IMR-90 (cell line): ENCODE results near the gene LRSAM1. TPM values are rescaled to one million over a fixed set of nuclear protein-coding genes. Genes with fewer than 3 reads are reported as not detected.

ENCODE experiments used
- ATAC-seq: fragments of 200-7000 bp; cut with Tn5 transposase; 2 replicates; pipeline ENCODE4 v1.9.1; 2020; ENCODE audit warnings: low read depth, mild to moderate bottlenecking, moderate library complexity
- BruUV-seq: library from RNA; stranded (reverse); fragments of 400-500 nt; replicated peaks from 2 replicates; lab custom pipeline; 2021; lab: Mats Ljungman, UMichigan
- CTCF ChIA-PET: fragments of 300-600 bp; formaldehyde crosslinking; extraction: SDS; loops from one replicate; lab custom pipeline; 2021; ENCODE audit warnings: antibody characterized with exemption; lab: Yijun Ruan, JAX
- POLR2A ChIA-PET: fragments of 300-600 bp; sonication (Branson Sonifier 250); formaldehyde crosslinking; loops from one replicate; lab custom pipeline; 2022; ENCODE audit warnings: antibody characterized with exemption; ENCODE audit not compliant: unreplicated experiment; lab: Charles Lee
- DNase-seq: peaks from one replicate; pipeline ENCODE4 v3.0.0; 2013
- H2AFZ ChIP-seq: replicated peaks from 2 replicates; pipeline ENCODE3; 2013; ENCODE audit warnings: low read length, mild to moderate bottlenecking; ENCODE audit not compliant: poor library complexity
- H2AK5ac ChIP-seq: 2 replicates; pipeline ENCODE4 v1.6.1; 2013; ENCODE audit warnings: low read depth, low read length, inconsistent platforms
- H2AK9ac ChIP-seq: replicated peaks from 2 replicates; pipeline ENCODE3; 2013; ENCODE audit warnings: mild to moderate bottlenecking, low read depth, low read length, moderate library complexity; ENCODE audit not compliant: poor library complexity
- H2BK120ac ChIP-seq: 2 replicates; pipeline ENCODE4 v1.6.1; 2013; ENCODE audit warnings: low read depth, low read length, inconsistent platforms
- H2BK15ac ChIP-seq: 3 replicates; pipeline ENCODE4 v1.6.1; 2013; ENCODE audit warnings: low read depth, low read length, inconsistent platforms
- H2BK20ac ChIP-seq: 2 replicates; pipeline ENCODE4 v1.6.1; 2013; ENCODE audit warnings: low read depth, mild to moderate bottlenecking, inconsistent platforms, low read length, moderate library complexity
- H2BK5ac ChIP-seq: 2 replicates; pipeline ENCODE4 v1.6.1; 2013; ENCODE audit warnings: mild to moderate bottlenecking, low read depth, low read length, inconsistent platforms; ENCODE audit not compliant: poor library complexity, severe bottlenecking
- H3K14ac ChIP-seq: replicated peaks from 2 replicates; pipeline ENCODE4 v1.6.1; 2013; ENCODE audit warnings: low read depth, low read length, inconsistent platforms
- H3K18ac ChIP-seq: 2 replicates; pipeline ENCODE4 v1.6.1; 2013; ENCODE audit warnings: low read depth, low read length, control low read depth
- H3K23ac ChIP-seq: 2 replicates; pipeline ENCODE4 v1.6.1; 2013; ENCODE audit warnings: low read depth, low read length, inconsistent platforms
- H3K27ac ChIP-seq: 2 replicates; pipeline ENCODE4 v1.5.1; 2013; ENCODE audit warnings: mild to moderate bottlenecking, control low read depth, low read length; ENCODE audit not compliant: insufficient read depth
- H3K27me3 ChIP-seq: 2 replicates; pipeline ENCODE4 v1.6.1; 2013; ENCODE audit warnings: low read length; ENCODE audit not compliant: control insufficient read depth, insufficient read depth
- H3K36me3 ChIP-seq: 2 replicates; pipeline ENCODE4 v1.6.1; 2013; ENCODE audit warnings: low read length, mixed read lengths; ENCODE audit not compliant: control insufficient read depth, insufficient read depth
- H3K4ac ChIP-seq: 2 replicates; pipeline ENCODE4 v1.6.1; 2013; ENCODE audit warnings: low read depth, low read length, inconsistent platforms
- H3K4me1 ChIP-seq: 2 replicates; pipeline ENCODE4 v1.6.1; 2013; ENCODE audit warnings: low read length, mixed read lengths; ENCODE audit not compliant: control insufficient read depth, insufficient read depth
- H3K4me2 ChIP-seq: 2 replicates; pipeline ENCODE4 v1.6.1; 2013; ENCODE audit warnings: low read depth, mild to moderate bottlenecking, control low read depth, low read length, moderate library complexity
- H3K4me3 ChIP-seq: 2 replicates; pipeline ENCODE4 v1.5.1; 2013; ENCODE audit warnings: low read depth, mild to moderate bottlenecking, control low read depth, low read length, moderate library complexity; ENCODE audit not compliant: insufficient read depth
- H3K56ac ChIP-seq: 2 replicates; pipeline ENCODE4 v1.6.1; 2013; ENCODE audit warnings: low read length, inconsistent platforms; ENCODE audit not compliant: insufficient read depth; ENCODE audit errors: extremely low read depth
- H3K79me1 ChIP-seq, 2 experiments: 2 replicates each; pipeline ENCODE4 v1.6.1; 2013; ENCODE audit warnings: low read length in 2 of 2, inconsistent platforms in 1 of 2, low read depth in 1 of 2
- H3K9ac ChIP-seq: 2 replicates; pipeline ENCODE4 v1.6.1; 2013; ENCODE audit warnings: low read depth, low read length, control low read depth
- H3K9me1 ChIP-seq: 2 replicates; pipeline ENCODE4 v1.6.1; 2013; ENCODE audit warnings: low read length, inconsistent platforms; ENCODE audit not compliant: insufficient read depth
- H3K9me3 ChIP-seq: 2 replicates; pipeline ENCODE4 v1.6.1; 2013; ENCODE audit warnings: low read length; ENCODE audit not compliant: control insufficient read depth, insufficient read depth
- H4K20me1 ChIP-seq: 2 replicates; pipeline ENCODE4 v1.6.1; 2013; ENCODE audit warnings: low read length, inconsistent platforms; ENCODE audit not compliant: insufficient read depth
- H4K5ac ChIP-seq: 2 replicates; pipeline ENCODE4 v1.6.1; 2013; ENCODE audit warnings: mild to moderate bottlenecking, low read depth, low read length, control low read depth
- H4K8ac ChIP-seq, 2 experiments: 2 replicates each; pipeline ENCODE4 v1.6.1; 2013; ENCODE audit warnings: low read depth in 2 of 2, low read length in 2 of 2, control low read depth in 1 of 2, inconsistent platforms in 1 of 2
- H4K91ac ChIP-seq: 2 replicates; pipeline ENCODE4 v1.6.1; 2013; ENCODE audit warnings: low read depth, low read length, inconsistent platforms; ENCODE audit not compliant: insufficient read depth
- CHD1 ChIP-seq: IDR thresholded peaks from 2 replicates; pipeline ENCODE4 v1.6.1; 2012; ENCODE audit warnings: low read depth, low read length, improper control_type of control experiment
- ELK1 ChIP-seq: fragments of 150-350 bp; IDR thresholded peaks from 2 replicates; pipeline ENCODE4 v1.6.1; 2016; ENCODE audit warnings: low read depth, mild to moderate bottlenecking, low read length, moderate library complexity, borderline replicate concordance
- MAFK ChIP-seq: IDR thresholded peaks from 2 replicates; pipeline ENCODE4 v1.6.1; 2012; ENCODE audit warnings: low read depth, low read length, improper control_type of control experiment
- NFE2L2 ChIP-seq: fragments of 150-350 bp; IDR thresholded peaks from 2 replicates; pipeline ENCODE4 v1.6.1; 2016; ENCODE audit warnings: low read depth, mild to moderate bottlenecking, low read length
- POLR2A ChIP-seq: IDR thresholded peaks from 2 replicates; pipeline ENCODE4 v1.6.1; 2012; ENCODE audit warnings: mild to moderate bottlenecking, low read depth, low read length
- RAD21 ChIP-seq: IDR thresholded peaks from 2 replicates; pipeline ENCODE4 v1.6.1; 2012; ENCODE audit warnings: low read length, improper control_type of control experiment
- RCOR1 ChIP-seq: IDR thresholded peaks from 2 replicates; pipeline ENCODE4 v1.6.1; 2012; ENCODE audit warnings: mild to moderate bottlenecking, low read length, improper control_type of control experiment; ENCODE audit not compliant: insufficient replicate concordance
- WGBS, 2 experiments: methylation state at CpG; one replicate each; pipeline versions ENCODE4 v1.1.5 to v1.1.7; 2013; ENCODE audit warnings: missing lambda C conversion rate in 2 of 2; ENCODE audit not compliant: insufficient read length in 1 of 2; ENCODE audit errors: extremely low coverage in 2 of 2; 5-methylcytosine and 5-hydroxymethylcytosine counted together
- dilution Hi-C: fragments of 300-500 bp; cut with HindIII; formaldehyde crosslinking; loops from one replicate; pipeline ENCODE4 v1.14.3; 2018; ENCODE audit warnings: low sequenced_read_pairs; ENCODE audit not compliant: unreplicated experiment
- in situ Hi-C: fragments of 300-500 bp; cut with MboI; formaldehyde crosslinking; loops from 3 replicates; pipeline ENCODE4 v1.14.3; 2019; ENCODE audit warnings: low sequenced_read_pairs, inconsistent platforms, mixed read lengths
- intact Hi-C: fragments of 100-400 bp; cut with micrococcal nuclease; formaldehyde crosslinking; loops from 2 replicates; pipeline ENCODE4 v1.10.0; 2022
- polyA plus RNA-seq, 3 experiments: library from polyadenylated mRNA; depleted of rRNA; stranded (reverse); fragments of >200 nt; gene quantifications; 2 replicates each; pipeline ENCODE4 v1.2.3, GENCODE V29; 2012; ENCODE audit warnings: low replicate concordance in 1 of 3
- total RNA-seq: library from RNA; depleted of rRNA; stranded (reverse); fragments of >200 nt; gene quantifications from 2 replicates; pipeline ENCODE4 v1.2.3, GENCODE V29; 2012
- TF ChIP-seq, protein P1 (sequence below): conservative IDR thresholded peaks from 2 replicates; pipeline ENCODE4 v1.5.1; 2012; ENCODE audit warnings: mild to moderate bottlenecking, low read depth, low read length, improper control_type of control experiment

Gene LRSAM1
- total and polyA plus RNA-seq, 2 of the 4 experiments (the other 2 are of a cell fraction): 3.0 to 9.3 TPM

DNA sequence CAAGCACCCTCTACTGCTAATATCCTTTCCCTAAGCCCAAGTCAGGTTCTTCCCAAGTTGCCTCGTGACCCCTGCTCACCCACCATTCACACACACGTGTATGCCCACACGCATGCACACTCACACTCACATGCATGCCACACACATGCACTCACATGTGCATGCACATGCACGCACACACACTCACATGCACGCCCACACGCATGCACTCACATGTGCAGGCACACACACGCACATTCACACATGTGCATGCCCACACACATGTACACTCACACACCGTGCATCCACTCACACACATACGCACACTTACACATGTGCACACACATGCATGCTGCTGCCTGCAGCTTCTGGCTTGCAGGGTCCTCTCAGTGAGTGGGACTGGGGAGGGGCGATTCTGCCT is 97.9 kb downstream of the LRSAM1 start:
- Histone ChIP-seq H4K20me1 (peaks cover 94% of the 10 kb centered on the region), H4K5ac (no peak overlapping the region), H2AK5ac (peak overlapping the region; percentile 43; the same call in 1 of the 2 replicates), H3K9me1 (peaks cover 65% of the 10 kb centered on the region), H3K23ac (no peak overlapping the region), H3K27me3 (no peaks in the 10 kb centered on the region), H2AFZ (peak overlapping the region; percentile 61), H3K18ac (no peak overlapping the region), H3K4me3 (no peak overlapping the region), H3K4me2 (no peak overlapping the region), H2BK5ac (no peak overlapping the region), H2AK9ac (peak overlapping the region; percentile 35), H3K79me1 (peaks cover 0 to 74% of the 10 kb centered on the region in 2 experiments; a peak in 3 of 4 replicates), H4K8ac (no peak overlapping the region), H3K14ac (no peak overlapping the region), H3K9ac (no peak overlapping the region), H3K4ac (no peak overlapping the region), H2BK15ac (no peak overlapping the region), H2BK20ac (no peak overlapping the region), H4K91ac (no peak overlapping the region), H3K36me3 (peaks cover 39% of the 10 kb centered on the region), H3K27ac (no peak overlapping the region), H3K4me1 (peaks cover 49% of the 10 kb centered on the region), H3K56ac (no peak overlapping the region), H2BK120ac (no peak overlapping the region), H3K9me3 (no peaks in the 10 kb centered on the region)
- in situ Hi-C loops: no loop called here
- ChIA-PET POLR2A (no interaction called here), CTCF (no interaction called here)
- no TSS peak for BruUV-seq
- dilution Hi-C loops: no loop called here
- no peak for TF ChIP-seq CHD1
- TF ChIP-seq MAFK: no peak
- no peak for TF ChIP-seq ELK1
- TF ChIP-seq, protein P1, sequence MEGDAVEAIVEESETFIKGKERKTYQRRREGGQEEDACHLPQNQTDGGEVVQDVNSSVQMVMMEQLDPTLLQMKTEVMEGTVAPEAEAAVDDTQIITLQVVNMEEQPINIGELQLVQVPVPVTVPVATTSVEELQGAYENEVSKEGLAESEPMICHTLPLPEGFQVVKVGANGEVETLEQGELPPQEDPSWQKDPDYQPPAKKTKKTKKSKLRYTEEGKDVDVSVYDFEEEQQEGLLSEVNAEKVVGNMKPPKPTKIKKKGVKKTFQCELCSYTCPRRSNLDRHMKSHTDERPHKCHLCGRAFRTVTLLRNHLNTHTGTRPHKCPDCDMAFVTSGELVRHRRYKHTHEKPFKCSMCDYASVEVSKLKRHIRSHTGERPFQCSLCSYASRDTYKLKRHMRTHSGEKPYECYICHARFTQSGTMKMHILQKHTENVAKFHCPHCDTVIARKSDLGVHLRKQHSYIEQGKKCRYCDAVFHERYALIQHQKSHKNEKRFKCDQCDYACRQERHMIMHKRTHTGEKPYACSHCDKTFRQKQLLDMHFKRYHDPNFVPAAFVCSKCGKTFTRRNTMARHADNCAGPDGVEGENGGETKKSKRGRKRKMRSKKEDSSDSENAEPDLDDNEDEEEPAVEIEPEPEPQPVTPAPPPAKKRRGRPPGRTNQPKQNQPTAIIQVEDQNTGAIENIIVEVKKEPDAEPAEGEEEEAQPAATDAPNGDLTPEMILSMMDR: no peak
- no peak for TF ChIP-seq NFE2L2
- TF ChIP-seq RCOR1: no peak
- TF ChIP-seq RAD21: no peak
- no peak for TF ChIP-seq POLR2A
- intact Hi-C loops: no loop called here
- DNase-seq (no peak), ATAC-seq (no peak)
- 99% methylated on average over 7 of the region's 10 CpGs; no CpG with 5 or more reads in 1 of the 2 experiments for WGBS, 2 experiments
